Spinal cord (tissue), 10 donors: ENCODE results near the gene ZC3H7A. TPM values are rescaled to one million over a fixed set of nuclear protein-coding genes. Genes with fewer than 3 reads are reported as not detected.

Source experiments
- DNase-seq, 6 donors: peaks; one replicate each; pipeline versions ENCODE4 v3.0.0 to v3.0.0-alpha.2; 2013 to 2015; ENCODE audit warnings: low spot score in 6 of 6, low read depth in 4 of 6
- H3K27ac ChIP-seq: one replicate; pipeline ENCODE4 v1.5.1; 2013; ENCODE audit warnings: low read depth, low read length, control low read depth
- H3K27me3 ChIP-seq: one replicate; pipeline ENCODE4 v1.6.1; 2013; ENCODE audit warnings: low read length; ENCODE audit not compliant: control insufficient read depth, insufficient read depth
- H3K36me3 ChIP-seq: one replicate; pipeline ENCODE4 v1.6.1; 2013; ENCODE audit warnings: low read length; ENCODE audit not compliant: control insufficient read depth, insufficient read depth
- H3K4me1 ChIP-seq: one replicate; pipeline ENCODE4 v1.6.1; 2013; ENCODE audit warnings: low read length; ENCODE audit not compliant: control insufficient read depth, insufficient read depth
- H3K4me3 ChIP-seq: one replicate; pipeline ENCODE4 v1.5.1; 2013; ENCODE audit warnings: low read depth, low read length, control low read depth
- H3K9me3 ChIP-seq: one replicate; pipeline ENCODE4 v1.6.1; 2013; ENCODE audit warnings: low read length; ENCODE audit not compliant: control insufficient read depth, insufficient read depth
- WGBS: methylation state at CpG from one replicate; pipeline ENCODE4 v1.1.5; 2013; ENCODE audit warnings: missing lambda C conversion rate; ENCODE audit not compliant: insufficient coverage; 5-methylcytosine and 5-hydroxymethylcytosine counted together
- polyA plus RNA-seq, 2 donors: library from polyadenylated mRNA; unstranded; fragments of 120-200 nt; gene quantifications; one replicate each; pipeline ENCODE4 v1.2.1, GENCODE V29; 2013; ENCODE audit not compliant: insufficient read length in 2 of 2
- total RNA-seq, 2 donors: library from RNA; depleted of rRNA in 1 of 2; stranded (reverse); fragments of 120-200 nt in 1 of 2; fragments of >200 nt in 1 of 2; gene quantifications; one replicate each; pipeline versions ENCODE4 v1.2.3 to v1.2.4, GENCODE V29; 2013 to 2014
- donor health status: healthy.

ZC3H7A gene
- total and polyA plus RNA-seq, 4 donors: 65.3 to 73.9 (median 66.7) TPM

GRCh38 chr16:11805556-11805955, 8.5 kb upstream of the ZC3H7A start:
- H3K4me1 ChIP-seq: no peaks in the 10 kb centered on the region
- no peaks in the 10 kb centered on the region for H3K27me3 ChIP-seq
- WGBS: no CpG with 5 or more reads among the region's 3 CpGs
- no peaks in the 10 kb centered on the region for H3K9me3 ChIP-seq
- H3K36me3 ChIP-seq: no peaks in the 10 kb centered on the region
- DNase-seq: no peak
- no peak overlapping the region for H3K27ac ChIP-seq
- no peak overlapping the region for H3K4me3 ChIP-seq

GRCh38 chr16:11801481-11802021, 4.5 kb upstream of the ZC3H7A start:
- no peak for DNase-seq
- 20% methylated on average over 1 of the region's 3 CpGs for WGBS
- Histone ChIP-seq H3K9me3 (no peaks in the 10 kb centered on the region), H3K36me3 (peaks cover 2% of the 10 kb centered on the region), H3K27ac (no peak overlapping the region), H3K27me3 (no peaks in the 10 kb centered on the region), H3K4me3 (no peak overlapping the region), H3K4me1 (peaks cover 25% of the 10 kb centered on the region)

DNA sequence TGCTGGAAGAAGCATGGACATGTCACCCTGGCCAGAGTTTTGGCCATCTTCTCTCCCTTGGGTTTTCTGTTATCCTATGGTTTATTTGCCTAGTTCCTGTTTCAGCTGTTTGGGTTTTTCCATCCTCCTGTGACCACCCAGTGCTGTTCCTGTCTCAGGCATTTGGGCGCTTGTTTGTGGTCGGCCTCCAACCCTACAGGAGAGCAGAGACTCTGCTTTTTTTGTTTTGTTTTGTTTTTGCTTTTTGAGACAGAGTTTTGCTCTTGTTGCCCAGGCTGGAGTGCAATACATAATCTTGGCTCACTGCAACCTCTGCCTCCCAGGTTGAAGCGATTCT, 3.3 kb upstream of the ZC3H7A start:
- Histone ChIP-seq H3K27ac (no peak overlapping the region), H3K4me3 (no peak overlapping the region), H3K36me3 (peaks cover 4% of the 10 kb centered on the region), H3K27me3 (no peaks in the 10 kb centered on the region), H3K4me1 (peaks cover 35% of the 10 kb centered on the region), H3K9me3 (no peaks in the 10 kb centered on the region)
- DNase-seq: no peak
- WGBS: 100% methylated on average over 1 of the region's 3 CpGs

GRCh38 chr16:11799509-11800381, 2.7 kb upstream of the ZC3H7A start:
- WGBS: 100% methylated on average over 2 of the region's 14 CpGs
- Histone ChIP-seq H3K9me3 (no peaks in the 10 kb centered on the region), H3K27ac (no peak overlapping the region), H3K36me3 (peaks cover 5% of the 10 kb centered on the region), H3K4me1 (peaks cover 38% of the 10 kb centered on the region), H3K4me3 (no peak overlapping the region), H3K27me3 (no peaks in the 10 kb centered on the region)
- DNase-seq: no peak

DNA sequence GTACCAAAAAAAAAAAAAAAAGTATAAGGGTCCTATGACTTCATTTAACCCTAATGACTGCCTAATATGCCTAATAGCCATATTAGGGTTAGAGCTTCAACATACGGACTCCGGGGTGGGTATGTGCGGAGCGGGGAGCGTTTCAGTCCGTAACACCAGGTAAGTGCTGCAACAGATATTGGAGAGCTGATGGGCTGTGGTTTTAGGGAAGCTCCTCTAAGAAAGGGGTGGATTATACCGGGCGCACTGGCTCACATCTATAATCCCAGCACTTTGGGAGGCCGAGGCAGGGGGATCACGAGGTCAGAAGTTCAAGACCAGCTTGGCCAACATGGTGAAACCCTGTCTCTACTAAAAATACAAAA, 1.9 kb upstream of the ZC3H7A start:
- WGBS: 93% methylated on average over 3 of the region's 10 CpGs
- no peak overlapping the region for H3K4me3 ChIP-seq
- H3K9me3 ChIP-seq: no peaks in the 10 kb centered on the region
- no peak for DNase-seq
- H3K27me3 ChIP-seq: no peaks in the 10 kb centered on the region
- peaks cover 38% of the 10 kb centered on the region for H3K4me1 ChIP-seq
- peaks cover 5% of the 10 kb centered on the region for H3K36me3 ChIP-seq
- H3K27ac ChIP-seq: no peak overlapping the region

GRCh38 chr16:11797957-11798299, 870 bp upstream of the ZC3H7A start:
- H3K27ac ChIP-seq: peak overlapping the region; percentile 98
- peak overlapping the region; percentile 73 for H3K4me3 ChIP-seq
- no peaks in the 10 kb centered on the region for H3K9me3 ChIP-seq
- H3K36me3 ChIP-seq: peaks cover 8% of the 10 kb centered on the region
- DNase-seq: peak in 1 of 6 donors; percentile 42
- 1% methylated on average over 5 of the region's 7 CpGs for WGBS
- no peaks in the 10 kb centered on the region for H3K27me3 ChIP-seq
- peaks cover 38% of the 10 kb centered on the region for H3K4me1 ChIP-seq

- 2% methylated on average over 86 of the region's 93 CpGs for WGBS
- Histone ChIP-seq H3K36me3 (peaks cover 8% of the 10 kb centered on the region), H3K27me3 (no peaks in the 10 kb centered on the region), H3K4me1 (peaks cover 41% of the 10 kb centered on the region), H3K4me3 (peak overlapping the region; percentile 83), H3K9me3 (no peaks in the 10 kb centered on the region), H3K27ac (peak overlapping the region; percentile 91)
- peak in 2 of 6 donors; percentile 43 to 64 for DNase-seq
Observed at GRCh38 chr16:11796227-11797165, 562 bp downstream of the ZC3H7A start.

DNA sequence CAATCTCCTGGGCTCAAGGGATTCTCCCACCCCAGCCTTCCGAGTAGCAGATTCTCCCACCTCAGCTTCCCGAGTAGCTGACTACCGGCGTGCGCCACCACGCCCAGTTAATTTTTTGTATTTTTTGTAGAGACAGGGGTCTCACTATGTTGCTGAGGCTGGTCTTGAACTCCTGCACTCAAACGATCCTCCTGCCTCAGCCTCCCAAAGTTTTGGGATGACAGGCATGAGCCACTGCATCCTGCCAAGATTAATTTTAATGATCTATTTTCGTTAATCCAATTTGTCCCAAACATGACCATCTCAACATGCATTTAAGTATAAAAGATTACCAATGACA, 1.2 kb downstream of the ZC3H7A start:
- 80% methylated on average over 2 of the region's 8 CpGs for WGBS

DNA sequence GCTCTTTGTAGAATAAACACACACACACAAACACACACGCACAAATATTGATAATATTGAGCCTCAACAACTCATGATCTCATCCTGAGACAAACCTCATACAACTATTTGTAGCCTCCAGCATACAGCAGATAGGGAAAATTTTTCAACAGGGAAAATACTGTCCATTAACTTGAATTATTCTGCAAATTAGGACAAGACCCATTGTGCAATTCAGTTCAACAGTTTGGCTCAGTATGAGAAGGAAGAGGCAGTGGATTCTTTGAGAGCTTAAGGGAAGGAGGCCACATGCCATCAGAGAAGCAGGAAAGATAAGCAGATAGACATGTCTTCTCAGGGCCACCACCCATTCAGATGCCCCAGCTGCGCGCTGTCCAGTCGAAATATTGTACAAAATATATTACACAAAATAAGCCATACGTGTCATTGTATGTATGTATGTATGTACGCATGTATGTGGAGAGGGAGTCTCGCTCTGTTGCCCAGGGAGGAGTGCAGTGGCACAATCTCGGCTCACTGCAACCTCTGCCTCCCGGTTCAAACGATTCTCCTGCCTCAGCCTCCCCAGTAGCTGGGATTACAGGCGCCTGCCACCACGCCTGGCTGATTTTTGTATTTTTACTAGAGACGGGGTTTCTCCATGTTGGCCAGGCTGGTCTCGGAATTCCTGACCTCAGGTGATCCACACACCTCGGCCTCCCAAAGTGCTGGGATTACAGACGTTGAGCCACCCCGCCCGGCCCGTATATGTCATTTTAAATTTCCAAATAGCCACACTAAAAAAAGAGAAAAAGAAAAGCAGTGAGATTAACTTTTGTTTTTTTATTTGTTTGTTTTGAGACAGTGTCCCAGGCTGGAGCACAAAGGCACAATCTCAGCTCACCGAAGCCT, 1.8 kb downstream of the ZC3H7A start:
- peaks cover 41% of the 10 kb centered on the region for H3K4me1 ChIP-seq
- H3K27ac ChIP-seq: no peak overlapping the region
- DNase-seq: no peak
- H3K9me3 ChIP-seq: no peaks in the 10 kb centered on the region
- peaks cover 13% of the 10 kb centered on the region for H3K36me3 ChIP-seq
- peak overlapping the region; percentile 83 for H3K4me3 ChIP-seq
- WGBS: 86% methylated on average over 6 of the region's 20 CpGs
- no peaks in the 10 kb centered on the region for H3K27me3 ChIP-seq

More for the DNA sequence above, 1.2 kb downstream of the ZC3H7A start:
- H3K4me1 ChIP-seq: peaks cover 41% of the 10 kb centered on the region
- peak overlapping the region; percentile 83 for H3K4me3 ChIP-seq
- H3K9me3 ChIP-seq: no peaks in the 10 kb centered on the region
- H3K36me3 ChIP-seq: peaks cover 9% of the 10 kb centered on the region
- peak overlapping the region; percentile 91 for H3K27ac ChIP-seq
- DNase-seq: no peak
- H3K27me3 ChIP-seq: no peaks in the 10 kb centered on the region
